NCI-H82 treated with DMSO at 0.1 percent for 48 hours (cell line): ENCODE results near the gene ANKRD27.
"Not testable (repeated sequence)": the region's sequence is repeated elsewhere in the genome, so short reads cannot be mapped to it uniquely, and the experiment has no call there.

Experiments used
- DNase-seq: peaks from one replicate; lab custom pipeline; 2025; ENCODE audit not compliant: unreplicated experiment; lab: John Stamatoyannopoulos, UW

Gene ANKRD27

DNA sequence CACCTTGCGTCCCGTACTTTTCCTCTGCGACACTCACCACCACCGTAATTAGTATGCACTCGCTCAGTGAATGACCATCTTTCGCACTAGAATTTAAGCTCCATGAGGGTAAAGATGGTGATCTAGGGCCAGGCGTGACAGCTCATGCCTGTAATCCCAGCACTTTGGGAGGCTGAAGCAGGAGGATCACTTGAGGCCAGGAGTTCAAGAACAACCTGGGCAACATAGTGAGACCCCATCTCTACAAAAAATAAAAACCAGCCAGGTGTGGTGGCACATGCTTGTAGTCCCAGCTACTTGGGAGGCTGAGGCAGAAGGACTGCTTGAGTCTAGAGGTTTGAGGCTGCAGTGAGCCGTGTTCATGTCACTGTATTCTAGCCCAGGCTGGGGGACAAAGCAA, 18.6 kb downstream of the ANKRD27 start:
- not testable (repeated sequence) for DNase-seq

DNA sequence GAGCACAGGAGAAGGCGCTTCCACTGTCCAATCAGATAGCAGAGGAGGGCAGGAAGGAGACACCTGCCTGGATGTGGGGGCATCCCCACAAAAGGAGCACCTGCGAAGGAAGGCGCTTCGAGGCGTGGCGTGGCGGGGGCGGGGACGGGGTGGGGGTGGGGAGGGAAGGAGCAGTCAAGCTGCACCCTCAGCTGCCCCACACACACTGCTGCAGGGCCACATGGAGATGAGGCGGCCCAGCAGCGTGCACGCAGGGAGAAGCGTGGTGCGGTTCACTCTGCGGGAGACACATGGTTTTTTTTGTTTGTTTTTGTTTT, 21.4 kb downstream of the ANKRD27 start:
- DNase-seq, result no peak

DNA sequence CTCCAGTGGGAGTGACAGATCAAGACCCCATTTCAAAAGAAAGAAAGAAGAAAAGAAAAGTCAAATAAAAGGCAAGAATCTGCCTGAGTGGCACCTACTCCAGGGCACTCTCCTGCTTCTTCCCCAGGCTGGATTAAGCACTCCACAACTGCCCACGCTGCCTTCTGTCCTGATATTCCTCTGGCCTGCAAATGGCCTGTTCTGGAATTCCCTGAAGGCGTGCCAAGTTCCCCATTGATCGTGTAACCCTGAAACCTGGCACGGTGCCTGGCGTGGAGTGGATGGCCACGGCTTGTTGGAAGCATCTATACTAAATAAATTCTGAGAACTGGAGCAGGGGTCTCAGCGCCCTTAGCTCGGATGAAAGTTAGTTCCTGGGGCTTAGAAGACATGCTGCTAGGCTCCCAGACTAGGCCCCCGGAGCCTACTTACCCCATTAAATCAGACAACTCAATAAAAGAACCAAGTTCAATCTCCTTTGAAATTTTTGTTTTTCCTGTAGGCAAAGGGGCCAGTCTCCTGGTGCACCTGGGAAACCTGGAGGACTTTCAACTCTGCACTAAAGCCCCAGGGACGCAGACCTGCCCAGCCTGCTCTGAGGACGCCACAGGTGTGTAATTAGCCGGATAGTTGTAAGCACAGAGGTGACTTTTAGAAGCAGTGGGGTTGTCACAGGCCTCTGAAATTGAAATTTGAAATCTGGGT, 21.9 kb downstream of the ANKRD27 start:
- no peak for DNase-seq

DNA sequence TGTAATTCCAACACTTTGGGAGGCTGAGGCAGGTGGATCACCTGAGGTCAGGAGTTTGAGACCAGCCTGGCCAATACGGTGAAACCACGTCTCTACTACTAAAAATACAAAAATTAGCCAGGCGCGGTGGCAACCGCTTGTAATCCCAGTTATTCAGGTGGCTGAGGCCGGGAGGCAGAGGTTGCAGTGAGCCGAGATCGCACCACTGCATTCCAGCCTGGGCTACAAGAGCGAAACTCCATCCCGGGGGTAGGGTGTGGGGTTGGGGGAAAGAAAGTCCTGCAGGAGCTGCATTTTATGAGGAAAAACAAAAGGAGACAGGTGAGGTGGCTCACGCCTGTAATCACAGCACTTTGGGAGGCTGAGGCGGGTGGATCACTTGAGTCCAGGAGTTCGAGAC, 22.6 kb downstream of the ANKRD27 start:
- not testable (repeated sequence) for DNase-seq

DNA sequence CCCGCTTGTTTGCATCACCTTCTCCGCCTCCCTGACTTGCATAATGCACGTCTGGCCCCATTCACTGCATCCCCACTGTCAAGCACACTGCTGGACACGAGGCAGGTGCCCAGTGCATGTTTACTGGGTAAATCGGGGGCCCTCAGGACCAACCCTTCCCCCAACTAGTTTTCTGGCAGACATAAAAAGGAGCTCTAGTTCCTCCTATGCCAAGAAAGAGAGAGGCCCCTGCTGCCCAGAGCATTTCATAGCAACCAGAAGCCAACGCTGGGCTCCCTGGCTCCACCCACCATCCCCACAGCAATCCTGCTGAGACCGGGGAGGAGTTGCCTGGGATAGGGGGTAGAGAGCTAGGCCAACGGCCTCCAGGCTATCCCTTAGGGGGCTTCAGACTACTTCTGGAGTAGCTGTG, 23.2 kb downstream of the ANKRD27 start:
- no peak for DNase-seq

DNA sequence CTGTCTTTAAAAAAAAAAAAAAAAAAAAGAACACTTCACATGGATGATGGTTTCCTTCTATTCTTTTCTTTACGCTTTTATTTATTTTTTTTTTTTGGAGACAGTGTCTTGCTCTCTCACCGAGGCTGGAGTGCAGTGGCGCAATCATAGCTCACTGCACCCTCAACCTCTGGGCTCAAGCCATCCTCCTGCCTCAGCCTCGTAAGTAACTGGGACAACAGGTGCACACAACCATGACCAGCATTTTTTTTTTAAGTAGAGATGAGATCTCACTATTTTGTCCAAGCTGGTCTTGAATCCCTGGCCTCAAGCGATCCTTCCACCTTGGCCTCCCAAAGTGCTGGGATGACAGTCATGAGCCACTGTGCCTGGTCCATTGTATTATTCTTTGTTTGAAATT, 24.3 kb downstream of the ANKRD27 start:
- no peak for DNase-seq

DNA sequence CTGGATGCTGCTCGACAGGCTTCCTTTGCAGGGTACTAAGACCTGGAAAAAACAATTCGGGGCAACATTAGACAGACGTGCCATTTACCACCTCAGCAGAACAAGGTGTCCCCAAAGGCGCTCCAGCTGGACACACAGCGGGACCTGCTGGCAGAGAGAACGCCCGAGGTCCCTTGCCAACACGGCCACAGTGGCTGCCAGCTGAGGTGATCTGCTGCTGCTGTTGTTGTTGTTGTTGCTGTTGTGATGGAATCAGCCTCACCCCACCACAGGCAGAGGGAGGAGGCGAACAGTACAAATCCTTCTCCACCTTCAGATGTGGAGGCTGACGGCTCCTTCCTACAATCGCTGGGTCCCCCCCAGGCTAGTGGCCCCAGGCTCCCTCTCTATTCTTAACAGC, 25.2 kb downstream of the ANKRD27 start:
- no peak for DNase-seq

DNA sequence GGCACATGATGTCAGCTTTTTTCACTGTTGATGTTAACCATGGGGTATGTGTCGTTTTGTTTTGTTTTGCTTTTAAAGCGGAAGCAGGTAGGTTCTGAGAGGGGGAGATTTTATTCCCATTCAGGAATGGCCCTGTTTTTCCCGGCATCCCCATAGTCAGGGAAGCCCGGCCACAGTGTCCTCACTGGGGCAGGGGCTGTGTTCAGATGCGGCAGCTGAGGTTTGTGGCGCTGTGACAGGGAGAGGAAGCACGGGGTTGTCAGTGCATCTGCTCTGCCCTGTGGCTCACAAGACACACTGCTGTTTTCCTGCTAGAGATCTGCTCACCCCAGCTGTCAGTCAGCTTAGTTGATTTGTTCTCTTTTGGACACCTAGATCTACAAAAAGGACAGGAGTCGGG, 27.6 kb downstream of the ANKRD27 start:
- no peak for DNase-seq

DNA sequence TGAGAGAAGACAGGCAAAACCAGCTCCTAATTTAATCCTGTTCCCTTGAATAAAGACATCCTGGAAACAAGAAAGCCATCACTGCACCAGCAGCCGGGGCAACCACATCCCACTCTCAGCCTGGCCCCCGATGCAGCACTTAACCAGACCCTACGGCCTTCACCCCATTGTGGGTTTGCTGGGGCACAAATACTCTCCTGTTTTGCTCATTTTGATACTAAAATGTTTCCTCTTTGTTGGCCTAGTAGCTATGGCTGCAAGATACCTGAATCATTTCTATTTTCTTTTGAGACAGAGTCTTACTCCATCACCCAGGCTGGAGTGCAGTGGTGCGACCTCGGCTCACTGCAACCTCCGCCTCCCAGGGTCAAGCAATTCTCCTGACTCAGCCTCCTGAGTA, 28.4 kb downstream of the ANKRD27 start:
- DNase-seq, result no peak

DNA sequence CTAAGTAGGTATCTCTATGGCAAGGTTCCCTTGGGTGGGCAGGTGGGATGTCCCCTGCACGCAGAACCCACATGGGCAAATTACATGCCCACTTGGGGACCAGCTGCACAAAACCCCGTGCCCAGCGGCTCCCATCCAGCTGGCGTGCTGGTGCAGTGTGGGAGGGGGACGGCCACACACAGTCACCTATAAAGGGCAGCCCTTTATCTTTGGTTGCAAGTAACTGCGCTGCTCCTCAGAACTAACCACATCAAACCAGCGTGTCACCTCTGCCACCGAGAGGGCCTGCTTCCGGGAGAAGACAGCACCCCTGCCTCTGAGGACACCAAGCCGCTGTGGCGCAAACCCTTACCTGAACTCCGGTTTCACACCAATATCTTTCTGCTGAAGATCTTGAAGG, 32.2 kb downstream of the ANKRD27 start:
- DNase-seq, result no peak

DNA sequence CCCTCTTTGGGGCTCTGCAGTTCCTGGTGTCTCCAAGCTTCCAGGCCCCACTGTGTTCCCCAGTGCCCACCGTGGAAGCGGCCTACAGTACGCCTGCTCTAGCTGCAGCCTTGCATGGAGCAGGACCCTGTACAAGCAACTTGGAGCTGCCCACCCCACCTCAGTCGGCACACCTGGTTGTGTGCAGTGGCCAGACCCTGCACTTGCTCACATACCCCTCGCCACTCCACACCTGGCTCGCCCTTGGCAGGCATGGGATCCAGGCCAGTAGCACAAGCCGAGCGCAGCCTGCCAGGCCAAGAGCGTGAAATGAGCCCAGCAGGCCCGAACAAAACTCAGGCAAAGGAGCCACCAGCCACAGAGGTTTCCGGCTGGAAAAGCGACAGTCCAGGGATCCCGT, 36.4 kb downstream of the ANKRD27 start:
- DNase-seq, result no peak

DNA sequence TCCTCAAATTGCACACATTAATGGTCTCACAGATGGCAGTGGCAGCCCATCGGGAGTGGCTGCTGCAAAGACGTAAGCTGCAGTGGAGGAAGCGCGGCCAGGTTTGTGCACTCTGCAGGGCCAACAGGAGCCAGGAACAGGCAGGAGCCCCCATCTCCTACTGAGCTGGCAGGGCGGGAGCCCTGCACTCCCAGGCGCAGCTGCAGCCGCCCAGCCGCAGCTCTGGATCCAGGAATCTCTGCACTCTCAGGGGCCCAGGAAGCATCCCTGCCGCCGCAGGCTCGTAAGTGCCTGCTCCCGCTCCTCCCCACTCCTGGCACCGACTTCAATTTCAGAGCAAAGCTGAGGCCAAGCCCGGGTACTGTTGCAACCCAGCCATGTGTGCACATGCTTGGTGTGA, 37.5 kb downstream of the ANKRD27 start:
- no peak for DNase-seq

DNA sequence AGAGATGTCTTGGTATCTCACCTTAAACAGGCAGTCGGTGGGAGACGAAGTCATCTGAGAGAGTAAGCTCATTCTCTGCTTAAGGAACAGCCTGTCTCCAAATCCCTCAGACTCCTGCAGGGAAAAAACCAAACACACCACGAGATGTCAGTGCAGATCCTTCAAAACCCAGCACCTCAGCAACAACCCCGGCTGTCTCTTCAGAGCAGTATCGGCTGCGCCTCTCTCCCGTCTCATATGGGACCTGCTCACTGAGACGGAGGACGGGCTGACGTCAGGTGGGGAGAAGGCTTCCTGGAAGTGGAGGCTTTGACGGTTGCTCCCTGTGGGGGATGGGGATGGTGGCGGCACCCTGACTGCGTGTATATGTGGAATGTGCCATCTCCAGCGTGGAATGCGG, 43.6 kb downstream of the ANKRD27 start:
- DNase-seq, result no peak

DNA sequence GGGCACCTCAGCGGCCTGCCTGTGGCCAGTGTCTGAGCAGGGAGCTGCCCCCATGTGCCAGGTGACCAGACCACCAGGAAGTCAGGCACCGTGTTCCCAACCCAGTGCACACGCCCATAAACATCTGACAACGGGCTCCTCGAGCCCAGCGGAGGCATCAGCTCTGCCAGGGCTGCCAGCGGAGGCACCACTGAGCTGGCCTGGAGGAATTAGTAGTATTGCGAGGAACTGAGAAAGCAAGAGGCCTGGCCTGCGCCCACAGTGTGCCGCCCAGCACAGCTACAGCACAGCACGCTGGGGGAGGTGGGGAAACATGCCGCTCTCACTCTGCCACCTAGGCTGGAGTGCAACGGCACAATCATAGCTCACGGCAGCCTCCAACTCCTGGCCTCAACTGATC, 44.6 kb downstream of the ANKRD27 start:
- DNase-seq, result no peak

DNA sequence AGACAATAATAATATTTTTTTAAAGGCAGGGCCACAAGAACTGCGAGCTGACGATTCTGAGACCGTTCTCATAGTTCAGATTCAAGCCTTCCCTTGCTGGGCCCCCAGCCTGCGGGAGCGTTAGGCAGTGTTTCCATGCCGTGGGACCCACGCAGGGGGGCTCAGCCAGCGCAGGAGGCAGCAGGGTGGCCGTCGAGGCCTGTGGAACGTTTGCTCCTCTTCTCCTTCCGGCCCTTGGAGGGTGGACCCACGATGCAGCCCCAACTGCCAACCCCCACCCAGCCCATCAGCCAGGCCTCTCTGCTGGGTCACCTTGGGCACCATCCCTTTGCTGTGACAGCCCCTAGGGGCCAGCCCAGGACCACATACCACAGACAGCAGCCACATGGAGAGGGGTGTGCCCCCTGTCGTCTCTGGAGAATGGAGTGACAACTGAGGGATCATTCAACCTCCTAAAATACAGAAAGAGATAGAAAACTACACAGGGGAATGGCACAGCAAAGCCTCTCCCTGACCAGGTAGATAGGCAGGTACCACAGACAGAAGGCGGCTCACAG, 47.2 kb downstream of the ANKRD27 start:
- no peak for DNase-seq

DNA sequence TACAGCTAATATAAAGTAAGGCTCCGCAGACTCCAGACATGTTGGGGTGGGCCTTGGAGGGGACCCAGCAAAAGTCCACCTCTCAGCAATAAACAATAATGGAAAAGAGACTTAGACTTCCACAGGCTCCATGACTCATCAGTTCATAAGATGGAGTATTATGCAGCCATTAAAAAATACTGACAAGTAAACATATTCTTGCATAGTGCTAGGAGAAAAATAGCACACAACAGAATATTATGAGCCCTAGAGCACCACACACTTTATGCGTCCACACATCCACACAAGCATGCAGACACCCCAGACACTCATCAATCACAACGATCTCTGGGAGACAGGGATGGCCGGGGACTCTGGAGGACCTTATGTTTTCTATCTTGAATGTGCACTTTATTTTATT, 48.0 kb downstream of the ANKRD27 start:
- no peak for DNase-seq

DNA sequence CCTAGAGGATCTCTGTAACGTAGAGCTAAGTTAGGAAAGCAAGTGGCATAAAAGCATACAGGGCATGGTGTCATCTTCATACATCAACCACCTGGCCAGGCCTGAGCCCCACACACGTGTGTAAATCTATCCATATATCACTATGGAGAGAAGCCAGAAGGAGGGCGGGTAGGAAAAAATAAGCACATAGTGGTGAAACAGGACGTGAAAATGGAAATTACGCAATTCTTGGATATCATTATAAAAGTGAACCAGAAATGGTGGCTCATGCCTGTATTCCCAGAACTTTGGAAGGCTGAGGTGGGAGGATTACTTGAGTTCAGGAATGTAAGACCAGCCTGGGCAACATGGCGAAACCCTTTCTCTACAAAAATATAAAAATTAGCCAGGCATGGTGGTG, 50.6 kb downstream of the ANKRD27 start:
- DNase-seq, result no peak

DNA sequence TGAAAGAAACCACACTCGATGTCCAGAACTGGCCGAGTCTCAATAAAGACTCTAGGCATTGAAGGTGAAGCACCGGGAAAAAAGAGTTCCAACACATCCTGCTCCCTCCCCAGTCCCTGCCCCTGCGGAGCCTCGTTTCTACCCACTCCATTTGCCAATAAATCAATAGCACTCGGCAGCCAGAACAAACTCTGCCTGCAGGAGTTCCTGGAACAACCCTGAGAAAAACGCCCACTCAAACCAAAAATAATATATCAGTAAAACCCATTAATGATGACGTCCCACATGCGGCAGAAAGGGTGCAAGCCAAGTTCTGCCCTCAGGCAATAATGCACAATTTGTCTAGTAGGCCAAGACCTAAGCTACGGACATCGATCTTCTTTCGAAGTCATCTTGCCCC, 53.0 kb downstream of the ANKRD27 start:
- DNase-seq, result no peak

DNA sequence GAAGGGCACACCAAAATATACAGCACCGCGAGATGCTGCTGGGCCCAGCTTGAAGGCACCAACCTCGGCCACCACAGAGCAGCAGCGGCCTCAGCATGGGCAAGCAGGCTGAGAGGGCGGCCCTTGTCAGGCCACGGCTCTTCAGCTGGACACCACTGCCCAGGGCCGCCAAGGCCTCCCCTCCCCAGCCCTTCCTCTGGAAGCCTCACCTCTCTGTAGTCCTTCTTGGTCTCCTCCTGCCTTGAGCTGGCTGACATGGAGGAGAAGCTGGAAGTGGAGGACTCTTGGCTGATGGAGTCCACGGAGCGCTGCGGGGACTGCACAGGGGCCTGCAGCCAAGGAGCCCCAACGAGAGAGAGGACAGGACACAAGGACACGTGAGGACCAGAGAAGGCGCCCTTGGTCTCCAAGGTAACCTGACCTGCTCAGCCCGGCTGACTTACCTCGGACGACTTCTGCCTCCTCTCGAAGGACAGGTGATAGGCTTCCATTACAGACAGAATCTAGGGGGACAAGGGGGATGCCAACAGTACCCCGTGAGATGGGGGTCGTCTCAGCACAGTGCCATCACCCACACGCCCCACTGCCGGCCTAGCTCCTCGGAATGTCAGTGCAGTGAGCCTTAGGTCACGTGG, 55.8 kb downstream of the ANKRD27 start:
- DNase-seq, result no peak

DNA sequence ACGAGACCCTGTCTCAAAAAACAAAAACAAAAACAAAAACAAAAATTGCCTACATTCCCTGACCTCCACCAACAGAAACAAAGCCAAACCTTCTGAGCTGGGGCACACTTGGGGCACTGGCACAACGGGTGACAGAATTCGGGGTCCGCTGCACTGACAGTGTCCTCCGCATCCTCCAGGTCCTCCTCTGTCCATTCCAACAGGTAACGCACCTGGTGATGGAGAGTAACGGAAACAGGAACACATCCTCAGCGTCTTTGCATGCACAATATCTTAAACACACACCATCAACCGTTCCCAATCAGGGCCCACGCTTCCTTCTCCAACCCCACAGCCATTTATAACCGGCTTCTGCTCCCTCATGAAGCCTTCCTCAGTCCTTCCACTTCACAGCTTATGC, 59.4 kb downstream of the ANKRD27 start:
- DNase-seq, result no peak

DNA sequence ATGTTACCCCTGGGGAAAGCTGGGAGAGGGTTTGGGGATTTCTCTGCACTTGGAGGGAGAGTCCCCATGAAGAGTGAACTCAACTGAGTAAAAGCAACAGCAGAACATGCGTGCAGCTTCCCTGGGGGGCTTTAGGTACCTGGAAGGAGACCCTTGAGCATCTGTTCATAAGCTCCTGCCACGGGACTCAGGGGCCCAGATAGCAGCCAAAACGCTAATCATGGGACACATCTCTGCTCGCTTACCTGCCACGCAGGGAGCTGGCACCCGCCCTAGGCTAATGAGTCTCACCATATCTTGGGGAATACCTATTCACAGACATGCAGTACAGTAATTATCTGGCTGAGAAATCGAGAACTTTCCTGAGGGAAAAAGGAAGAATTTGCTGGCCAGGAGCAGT, 60.1 kb downstream of the ANKRD27 start:
- DNase-seq, result no peak

DNA sequence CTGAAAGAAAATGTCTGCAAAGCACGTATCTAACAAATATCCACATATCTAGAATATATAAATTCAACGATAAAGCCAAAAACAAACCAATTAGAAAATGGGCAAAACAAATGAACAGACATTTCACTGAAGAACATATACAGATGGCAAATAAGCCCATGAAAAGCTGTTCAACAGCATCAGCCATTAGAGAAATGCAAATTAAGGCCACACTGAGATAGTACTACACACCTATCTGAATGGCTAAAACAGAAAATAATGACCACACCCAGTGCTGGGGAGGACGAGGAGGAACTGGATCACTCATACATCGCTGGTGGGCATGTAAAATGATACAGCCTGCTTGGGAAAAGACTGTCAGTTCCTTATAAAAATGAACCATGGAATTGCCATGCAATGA, 62.0 kb downstream of the ANKRD27 start:
- DNase-seq, result no peak

DNA sequence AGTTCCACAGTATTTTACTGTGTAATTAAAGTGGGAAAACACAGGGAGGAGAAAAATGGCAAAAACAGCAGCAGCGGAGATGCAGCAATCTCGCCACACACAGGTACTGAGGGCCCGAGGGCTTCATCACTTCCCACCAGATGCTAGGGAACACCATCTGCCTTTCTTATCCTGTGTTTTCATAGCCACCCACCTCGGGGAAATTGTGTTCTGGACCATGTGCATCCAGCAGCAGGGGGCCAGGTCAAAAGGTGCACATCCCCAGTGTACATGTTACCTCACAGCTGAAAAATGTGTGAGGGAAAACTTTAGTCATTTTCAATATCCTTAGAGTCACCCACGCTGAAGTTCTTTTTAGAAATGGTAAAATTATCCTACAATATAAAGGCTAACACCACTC, 63.8 kb downstream of the ANKRD27 start:
- no peak for DNase-seq
